PC-3 (cell line): ENCODE data around the gene NEK1. TPM values are rescaled to one million over a fixed set of nuclear protein-coding genes. Genes with fewer than 3 reads are reported as not detected.

Experiments
- ATAC-seq: fragments of 200-7000 bp; cut with Tn5 transposase; 2 replicates; pipeline ENCODE4 v1.9.1; 2020; ENCODE audit warnings: mild to moderate bottlenecking, moderate library complexity
- BruUV-seq: library from RNA; stranded (reverse); fragments of 400-500 nt; replicated peaks from 2 replicates; lab custom pipeline; 2021; lab: Mats Ljungman, UMichigan
- CTCF ChIA-PET: fragments of 300-600 bp; sonication (Branson Sonifier 250); formaldehyde crosslinking; loops from one replicate; lab custom pipeline; 2022; ENCODE audit warnings: antibody characterized with exemption; lab: Charles Lee
- POLR2A ChIA-PET: fragments of 300-600 bp; sonication (Branson Sonifier 250); formaldehyde crosslinking; loops from one replicate; lab custom pipeline; 2022; ENCODE audit warnings: antibody characterized with exemption; ENCODE audit not compliant: unreplicated experiment; lab: Charles Lee
- DNase-seq: peaks from one replicate; pipeline ENCODE4 v3.0.0-alpha.2; 2015
- H2AFZ ChIP-seq: fragments of 300-600 bp; sonication (generic); 2 replicates; pipeline ENCODE4 v1.6.0; 2016; ENCODE audit warnings: antibody characterized with exemption, low read length
- H3F3A ChIP-seq: fragments of 300-600 bp; sonication (generic); one replicate; pipeline ENCODE4 v1.6.0; 2017; ENCODE audit warnings: antibody characterized with exemption, low read length, control low read depth, mild to moderate bottlenecking; ENCODE audit not compliant: unreplicated experiment
- H3K27ac ChIP-seq: fragments of 300-600 bp; sonication (generic); 2 replicates; pipeline ENCODE4 v1.5.1; 2016; ENCODE audit warnings: mild to moderate bottlenecking, low read length
- H3K27me3 ChIP-seq: fragments of 300-600 bp; sonication (generic); 2 replicates; pipeline ENCODE4 v1.6.1; 2016; ENCODE audit warnings: low read length, mixed read lengths
- H3K36me3 ChIP-seq: fragments of 300-600 bp; sonication (generic); 2 replicates; pipeline ENCODE4 v1.6.1; 2016; ENCODE audit warnings: low read depth, mixed run types, low read length, mixed read lengths
- H3K4me1 ChIP-seq: fragments of 300-600 bp; sonication (generic); 2 replicates; pipeline ENCODE4 v1.5.1; 2016; ENCODE audit warnings: low read length; ENCODE audit not compliant: insufficient read depth
- H3K4me2 ChIP-seq: fragments of 300-600 bp; sonication (generic); 2 replicates; pipeline ENCODE4 v1.6.0; 2016; ENCODE audit warnings: low read length
- H3K4me3 ChIP-seq: fragments of 300-600 bp; sonication (generic); 2 replicates; pipeline ENCODE4 v1.5.1; 2016; ENCODE audit warnings: mild to moderate bottlenecking, low read length, mixed read lengths
- H3K79me2 ChIP-seq: fragments of 300-600 bp; sonication (generic); 2 replicates; pipeline ENCODE4 v1.6.1; 2017; ENCODE audit warnings: low read length, mixed read lengths
- H3K9ac ChIP-seq: fragments of 300-600 bp; sonication (generic); 2 replicates; pipeline ENCODE4 v1.6.0; 2016; ENCODE audit warnings: mild to moderate bottlenecking, low read length
- H3K9me2 ChIP-seq: fragments of 300-600 bp; sonication (generic); replicated peaks from 2 replicates; pipeline ENCODE4 v1.6.1; 2016; ENCODE audit warnings: mixed run types, low read length, mixed read lengths
- H3K9me3 ChIP-seq: fragments of 300-600 bp; sonication (generic); 2 replicates; pipeline ENCODE4 v1.6.1; 2016; ENCODE audit warnings: low read length, mixed read lengths
- H4K20me1 ChIP-seq: fragments of 300-600 bp; sonication (generic); 2 replicates; pipeline ENCODE4 v1.6.1; 2016; ENCODE audit warnings: low read length, mixed read lengths
- CTCF ChIP-seq: fragments of 300-600 bp; sonication (generic); conservative IDR thresholded peaks from 2 replicates; pipeline ENCODE4 v1.5.1; 2017; ENCODE audit warnings: antibody characterized with exemption, low read depth, mild to moderate bottlenecking, low read length
- EZH2 ChIP-seq: fragments of 300-600 bp; sonication (generic); IDR thresholded peaks from one replicate; pipeline ENCODE4 v1.6.1; 2017; ENCODE audit warnings: antibody characterized with exemption, mild to moderate bottlenecking, low read length; ENCODE audit not compliant: unreplicated experiment
- EZH2phosphoT487 ChIP-seq: fragments of 300-600 bp; sonication (generic); IDR thresholded peaks from 2 replicates; pipeline ENCODE4 v1.6.1; 2018; ENCODE audit warnings: mild to moderate bottlenecking, antibody characterized with exemption, low read length, borderline replicate concordance
- intact Hi-C: fragments of 100-400 bp; cut with micrococcal nuclease; formaldehyde crosslinking; loops from 2 replicates; pipeline ENCODE4 v1.9.0; 2023
- total RNA-seq: library from RNA; depleted of rRNA; stranded (reverse); fragments of >200 nt; gene quantifications from 2 replicates; pipeline ENCODE4 v1.2.3, GENCODE V29; 2014

The NEK1 gene
- total RNA-seq, 1 experiment from 2014 or later = 4.3 TPM

DNA sequence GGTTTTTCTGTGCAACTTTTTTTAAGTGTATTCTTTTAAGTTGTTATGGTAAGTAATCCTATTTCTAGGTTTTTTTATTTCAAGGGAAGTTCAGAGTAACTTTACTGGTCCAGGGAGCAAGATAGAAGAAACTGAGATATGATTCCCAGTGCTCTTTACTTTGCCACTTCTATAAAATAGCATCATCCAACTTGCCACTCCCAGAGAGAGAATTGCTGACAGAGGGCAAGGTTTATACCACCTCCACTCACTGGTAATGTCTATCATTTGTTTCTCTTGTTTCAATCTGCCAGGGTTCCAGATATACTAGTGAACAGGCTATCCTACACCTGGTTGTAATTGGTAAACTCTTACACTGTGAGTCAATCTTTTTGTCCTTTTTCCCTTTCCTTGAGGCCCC lies 4.5 kb upstream of the NEK1 start:
- intact Hi-C loops = no loop called here
- H2AFZ ChIP-seq = no peak overlapping the region
- CTCF ChIA-PET = no interaction called here
- H3K4me1 ChIP-seq = peaks cover 6% of the 10 kb centered on the region
- H3K27ac ChIP-seq = no peak overlapping the region
- H3K79me2 ChIP-seq = peaks cover 18% of the 10 kb centered on the region
- H3K9ac ChIP-seq = no peak overlapping the region
- no peaks in the 10 kb centered on the region for H3F3A ChIP-seq
- no peaks in the 10 kb centered on the region for H3K27me3 ChIP-seq
- H4K20me1 ChIP-seq = no peaks in the 10 kb centered on the region
- TF ChIP-seq EZH2phosphoT487 = no peak
- no peak for TF ChIP-seq EZH2
- no peak for TF ChIP-seq CTCF
- no peak for ATAC-seq
- H3K4me3 ChIP-seq = no peak overlapping the region
- H3K9me3 ChIP-seq = no peaks in the 10 kb centered on the region
- BruUV-seq = no TSS peak
- H3K4me2 ChIP-seq = no peak overlapping the region
- POLR2A ChIA-PET = no interaction called here
- no peaks in the 10 kb centered on the region for H3K9me2 ChIP-seq
- no peaks in the 10 kb centered on the region for H3K36me3 ChIP-seq
- DNase-seq = no peak

GRCh38 chr4:169615467-169616106 lies 3.2 kb upstream of the NEK1 start:
- Histone ChIP-seq H3K9me2 (no peaks in the 10 kb centered on the region), H3K4me1 (peaks cover 15% of the 10 kb centered on the region), H3K79me2 (peaks cover 18% of the 10 kb centered on the region), H2AFZ (no peak overlapping the region), H3K4me3 (no peak overlapping the region), H4K20me1 (no peaks in the 10 kb centered on the region), H3K4me2 (no peak overlapping the region), H3F3A (no peaks in the 10 kb centered on the region), H3K36me3 (no peaks in the 10 kb centered on the region), H3K27ac (no peak overlapping the region), H3K9me3 (no peaks in the 10 kb centered on the region), H3K27me3 (no peaks in the 10 kb centered on the region), H3K9ac (no peak overlapping the region)
- CTCF ChIA-PET = no interaction called here
- no TSS peak for BruUV-seq
- intact Hi-C loops = no loop called here
- POLR2A ChIA-PET = no interaction called here
- TF ChIP-seq EZH2phosphoT487 = no peak
- no peak for TF ChIP-seq EZH2
- ATAC-seq (no peak), DNase-seq (peak; percentile 13)

GRCh38 chr4:169612871-169613859 lies 782 bp upstream of the NEK1 start:
- CTCF ChIA-PET = interaction anchor here (0.5 to 1.1 kb wide), 3 partner anchors 9 to 259 kb away, joined by 3 read pairs; no protein-coding TSS in a partner anchor
- TF ChIP-seq EZH2 (no peak), EZH2phosphoT487 (no peak), CTCF (peak; percentile 75)

More at GRCh38 chr4:169612871-169613859, 782 bp upstream of the NEK1 start:
- peak overlapping the region; percentile 33; the same call in 1 of the 2 replicates for H3K27ac ChIP-seq
- H3K9me3 ChIP-seq = no peaks in the 10 kb centered on the region
- ATAC-seq (peak; percentile 68), DNase-seq (peak; percentile 82)
- no peaks in the 10 kb centered on the region for H3K9me2 ChIP-seq
- POLR2A ChIA-PET = interaction anchor here (0.6 kb wide), 4 partner anchors 54 to 723 kb away, joined by 3 to 8 read pairs (median 4); no protein-coding TSS in a partner anchor
- no peaks in the 10 kb centered on the region for H3K36me3 ChIP-seq
- H3K27me3 ChIP-seq = no peaks in the 10 kb centered on the region
- H3K4me3 ChIP-seq = peak overlapping the region; percentile 100
- no peaks in the 10 kb centered on the region for H4K20me1 ChIP-seq
- peak overlapping the region; percentile 96 for H2AFZ ChIP-seq
- intact Hi-C loops = loop anchor here (1.0 to 5.0 kb wide), 5 partner anchors 47 to 434 kb away; partner anchors contain the start of genes HPF1 and MFAP3L
- BruUV-seq = no TSS peak
- H3K9ac ChIP-seq = peak overlapping the region; percentile 58
- H3K4me1 ChIP-seq = peaks cover 12% of the 10 kb centered on the region
- H3F3A ChIP-seq = no peaks in the 10 kb centered on the region
- peaks cover 31% of the 10 kb centered on the region for H3K79me2 ChIP-seq
- H3K4me2 ChIP-seq = peak overlapping the region; percentile 95
